HG03520 (cell line): ENCODE results near the gene JAG2.
A peak's percentile ranks its signal among the peaks of the same experiment; 100 is the strongest.

Experiments
- ATAC-seq: cut with Tn5 transposase; IDR thresholded peaks from one replicate; pipeline ENCODE4 v1.9.1; 2021; ENCODE audit warnings: mild to moderate bottlenecking, moderate library complexity; ENCODE audit not compliant: unreplicated experiment

JAG2 gene

GRCh38 chr14:105182296-105183020, 13.9 kb upstream of the JAG2 start:
- no peak for ATAC-seq

GRCh38 chr14:105181549-105182295, 13.1 kb upstream of the JAG2 start:
- ATAC-seq = no peak

- peak; percentile 72 for ATAC-seq
Measured at GRCh38 chr14:105180592-105181548, 12.3 kb upstream of the JAG2 start, which contains the start of gene NUDT14. Gene NUDT14 (minus strand): TSS chr14:105181312. CDS start chr14:105181209, 103 bp downstream.

- no peak for ATAC-seq
Measured at GRCh38 chr14:105179191-105179590, 10.6 kb upstream of the JAG2 start.

GRCh38 chr14:105178868-105179140, 10.2 kb upstream of the JAG2 start:
- no peak for ATAC-seq

- ATAC-seq = no peak
Measured at GRCh38 chr14:105178069-105178867, 9.7 kb upstream of the JAG2 start.

GRCh38 chr14:105177082-105177481, 8.5 kb upstream of the JAG2 start:
- ATAC-seq = no peak

GRCh38 chr14:105176513-105176912, 7.9 kb upstream of the JAG2 start:
- ATAC-seq = no peak

GRCh38 chr14:105173901-105174894, 5.6 kb upstream of the JAG2 start:
- ATAC-seq = no peak

- no peak for ATAC-seq
Measured at GRCh38 chr14:105173145-105173544, 4.6 kb upstream of the JAG2 start.

GRCh38 chr14:105172476-105172875, 3.9 kb upstream of the JAG2 start:
- ATAC-seq = no peak

GRCh38 chr14:105171004-105171673, 2.6 kb upstream of the JAG2 start:
- ATAC-seq = no peak

- ATAC-seq = no peak
Measured at GRCh38 chr14:105169776-105170655, 1.4 kb upstream of the JAG2 start.

- ATAC-seq = no peak
Measured at GRCh38 chr14:105168979-105169507, 467 bp upstream of the JAG2 start.

GRCh38 chr14:105168093-105168420, 519 bp downstream of the JAG2 start:
- no peak for ATAC-seq

GRCh38 chr14:105167303-105168092, 1.1 kb downstream of the JAG2 start:
- ATAC-seq = no peak
